Caco-2 (cell line): ENCODE data around the gene CCDC9B. TPM values are rescaled to one million over a fixed set of nuclear protein-coding genes. Genes with fewer than 3 reads are reported as not detected.

Experiments used
- BruUV-seq: library from RNA; stranded (reverse); fragments of 400-500 nt; replicated peaks from 2 replicates; lab custom pipeline; 2021; lab: Mats Ljungman, UMichigan
- CTCF ChIA-PET: fragments of 300-600 bp; sonication (Branson Sonifier 250); formaldehyde crosslinking; loops from one replicate; lab custom pipeline; 2022; ENCODE audit warnings: antibody characterized with exemption; lab: Charles Lee
- POLR2A ChIA-PET: fragments of 300-600 bp; sonication (Branson Sonifier 250); formaldehyde crosslinking; loops from one replicate; lab custom pipeline; 2022; ENCODE audit warnings: antibody characterized with exemption; lab: Charles Lee
- DNase-seq, 2 experiments: peaks; one replicate each; pipeline versions ENCODE4 v3.0.0 to v3.0.0-alpha.2; 2020 to 2022
- H3K27me3 ChIP-seq: replicated peaks from 2 replicates; pipeline ENCODE4 v1.6.0; 2011; ENCODE audit warnings: low read length; ENCODE audit not compliant: control insufficient read depth, insufficient read depth
- H3K36me3 ChIP-seq: 2 replicates; pipeline ENCODE4 v1.5.1; 2011; ENCODE audit warnings: low read length; ENCODE audit not compliant: control insufficient read depth, insufficient read depth
- H3K4me1 ChIP-seq: fragments of 250-450 bp; sonication (Bioruptor Pico); 2 replicates; pipeline ENCODE4 v1.5.1; 2020; ENCODE audit warnings: mild to moderate bottlenecking
- H3K4me3 ChIP-seq: 2 replicates; pipeline ENCODE4 v1.5.1; 2011; ENCODE audit warnings: low read depth, mild to moderate bottlenecking, control low read depth, low read length
- H3K9me3 ChIP-seq: fragments of 250-450 bp; sonication (Bioruptor Pico); 2 replicates; pipeline ENCODE4 v1.5.1; 2020; ENCODE audit warnings: mild to moderate bottlenecking, moderate library complexity
- H3K27ac Mint-ChIP-seq: one replicate; pipeline ENCODE4 v1.8.0; 2022; ENCODE audit warnings: mixed read lengths; ENCODE audit not compliant: unreplicated experiment
- H3K27me3 Mint-ChIP-seq: one replicate; pipeline ENCODE4 v1.8.0; 2022; ENCODE audit warnings: mixed read lengths; ENCODE audit not compliant: insufficient read depth, unreplicated experiment
- H3K36me3 Mint-ChIP-seq: one replicate; pipeline ENCODE4 v1.8.0; 2022; ENCODE audit warnings: mild to moderate bottlenecking, mixed read lengths; ENCODE audit not compliant: insufficient read depth, unreplicated experiment
- H3K4me1 Mint-ChIP-seq: one replicate; pipeline ENCODE4 v1.8.0; 2022; ENCODE audit warnings: low read depth, mixed read lengths; ENCODE audit not compliant: unreplicated experiment
- H3K4me3 Mint-ChIP-seq: one replicate; pipeline ENCODE4 v1.8.0; 2022; ENCODE audit warnings: mild to moderate bottlenecking, moderate library complexity, mixed read lengths; ENCODE audit not compliant: unreplicated experiment
- H3K9me3 Mint-ChIP-seq: one replicate; pipeline ENCODE4 v1.8.0; 2022; ENCODE audit warnings: mixed read lengths; ENCODE audit not compliant: unreplicated experiment
- CTCF ChIP-seq, 2 experiments: fragments of 200-600 bp in 1 of 2; IDR thresholded peaks; 1 replicate in 1 of 2; 2 replicates in 1 of 2; pipeline versions ENCODE4 v1.5.1 to v1.8.0; 2011 to 2022; ENCODE audit warnings: antibody characterized with exemption in 1 of 2, control low read depth in 1 of 2, inconsistent platforms in 1 of 2, low read depth in 1 of 2, low read length in 1 of 2, mild to moderate bottlenecking in 1 of 2, moderate library complexity in 1 of 2; ENCODE audit not compliant: insufficient read depth in 1 of 2, severe bottlenecking in 1 of 2, unreplicated experiment in 1 of 2
- intact Hi-C: fragments of 100-400 bp; cut with micrococcal nuclease; formaldehyde crosslinking; loops from one replicate; pipeline ENCODE4 v1.10.0; 2022; ENCODE audit not compliant: unreplicated experiment
- total RNA-seq: library from RNA; stranded (reverse); gene quantifications from 2 replicates; pipeline ENCODE4 v1.2.3, GENCODE V29; 2022

The CCDC9B gene
- total RNA-seq, 1 experiment from 2014 or later, result 0.86 TPM

GRCh38 chr15:40358471-40359353, 18.0 kb upstream of the CCDC9B start:
- H3K36me3 ChIP-seq, result no peaks in the 10 kb centered on the region
- peak overlapping the region; percentile 64 for H3K4me3 ChIP-seq
- Mint-ChIP-seq H3K9me3 (no peaks in the 10 kb centered on the region), H3K4me3 (peak overlapping the region; percentile 88), H3K27me3 (no peaks in the 10 kb centered on the region), H3K4me1 (peaks cover 35% of the 10 kb centered on the region), H3K36me3 (peaks cover 9% of the 10 kb centered on the region), H3K27ac (no peak overlapping the region)
- no peaks in the 10 kb centered on the region for H3K27me3 ChIP-seq
- POLR2A ChIA-PET, result interaction anchor here (0.5 to 0.7 kb wide), 2 partner anchors 12 to 129 kb away, joined by 4 to 8 read pairs; no protein-coding TSS in a partner anchor
- no peaks in the 10 kb centered on the region for H3K9me3 ChIP-seq
- H3K4me1 ChIP-seq, result peaks cover 23% of the 10 kb centered on the region
- no TSS peak for BruUV-seq
- intact Hi-C loops, result loop anchor here (1.0 kb wide), 1 partner anchor 12 kb away; no protein-coding TSS in a partner anchor
- peak; percentile 56 to 58 for DNase-seq
- CTCF ChIA-PET, result interaction anchor here (1.4 kb wide), 1 partner anchor 14 kb away, joined by 4 read pairs; no protein-coding TSS in a partner anchor
- TF ChIP-seq CTCF (IDR thresholded peaks at IDR 0.05; ENCODE audit: insufficient read depth in 1 of 2, low read depth in 1 of 2, low read length in 1 of 2, severe bottlenecking in 1 of 2, unreplicated experiment in 1 of 2), result peak in 1 of 2 experiments; percentile 3

GRCh38 chr15:40357723-40358470, 17.2 kb upstream of the CCDC9B start, which contains the start of gene DISP2:
DISP2 (plus strand) TSS chr15:40358219; CDS start chr15:40358322, 103 bp downstream.
- POLR2A ChIA-PET, result interaction anchor here (0.5 to 0.7 kb wide), 2 partner anchors 12 to 128 kb away, joined by 4 to 8 read pairs; no protein-coding TSS in a partner anchor
- Mint-ChIP-seq H3K36me3 (peaks cover 9% of the 10 kb centered on the region), H3K27ac (no peak within 1 kb of the TSS), H3K4me1 (peaks cover 43% of the 10 kb centered on the region), H3K27me3 (no peaks in the 10 kb centered on the region), H3K4me3 (peak within 1 kb of the TSS; percentile 88), H3K9me3 (no peaks in the 10 kb centered on the region)
- CTCF ChIA-PET, result interaction anchor here (1.4 kb wide), 1 partner anchor 13 kb away, joined by 4 read pairs; no protein-coding TSS in a partner anchor
- peak; percentile 86 to 95 for DNase-seq
- peaks cover 31% of the 10 kb centered on the region for H3K4me1 ChIP-seq
- no peaks in the 10 kb centered on the region for H3K27me3 ChIP-seq
- intact Hi-C loops, result loop anchor here (1.0 kb wide), 1 partner anchor 12 kb away; no protein-coding TSS in a partner anchor
- no peaks in the 10 kb centered on the region; the same call in 1 of the 2 replicates for H3K36me3 ChIP-seq
- no peak for TF ChIP-seq CTCF (IDR thresholded peaks at IDR 0.05; ENCODE audit: insufficient read depth in 1 of 2, low read depth in 1 of 2, low read length in 1 of 2, severe bottlenecking in 1 of 2, unreplicated experiment in 1 of 2)
- no peaks in the 10 kb centered on the region for H3K9me3 ChIP-seq
- BruUV-seq, result TSS peak; percentile 71
- H3K4me3 ChIP-seq, result peak within 1 kb of the TSS; percentile 64

- H3K36me3 ChIP-seq, result no peaks in the 10 kb centered on the region; the same call in 1 of the 2 replicates
Observed at GRCh38 chr15:40357246-40357645, 16.5 kb upstream of the CCDC9B start.

More at GRCh38 chr15:40357246-40357645, 16.5 kb upstream of the CCDC9B start:
- H3K27ac Mint-ChIP-seq, result no peak overlapping the region
- H3K27me3 ChIP-seq, result no peaks in the 10 kb centered on the region
- no peak for DNase-seq
- peaks cover 9% of the 10 kb centered on the region for H3K36me3 Mint-ChIP-seq
- H3K9me3 ChIP-seq, result no peaks in the 10 kb centered on the region
- H3K27me3 Mint-ChIP-seq, result no peaks in the 10 kb centered on the region
- peak overlapping the region; percentile 50 for H3K4me3 ChIP-seq
- H3K4me1 Mint-ChIP-seq, result peaks cover 49% of the 10 kb centered on the region
- CTCF ChIA-PET, result interaction anchor here (1.4 kb wide), 1 partner anchor 13 kb away, joined by 4 read pairs; no protein-coding TSS in a partner anchor
- intact Hi-C loops, result no loop called here
- POLR2A ChIA-PET, result no interaction called here
- H3K4me1 ChIP-seq, result peaks cover 37% of the 10 kb centered on the region
- TF ChIP-seq CTCF (IDR thresholded peaks at IDR 0.05; ENCODE audit: insufficient read depth in 1 of 2, low read depth in 1 of 2, low read length in 1 of 2, severe bottlenecking in 1 of 2, unreplicated experiment in 1 of 2), result no peak
- H3K4me3 Mint-ChIP-seq, result peak overlapping the region; percentile 88
- no TSS peak for BruUV-seq
- H3K9me3 Mint-ChIP-seq, result no peaks in the 10 kb centered on the region
